Tibial nerve (tissue), 4 donors: Measurements from ENCODE around the gene UTP14A. TPM values are rescaled to one million over a fixed set of nuclear protein-coding genes. Genes with fewer than 3 reads are reported as not detected.

Experiments used
- DNase-seq, 2 donors: peaks; one replicate each; pipeline ENCODE4 v3.0.0-alpha.2; 2019; ENCODE audit warnings: low spot score in 2 of 2
- H3K27ac ChIP-seq, 4 donors: fragments of 200-600 bp; sonication (generic) in 3 of 4; one replicate each; pipeline ENCODE4 v1.5.1; 2017 to 2019; ENCODE audit warnings: mild to moderate bottlenecking in 1 of 4
- H3K27me3 ChIP-seq, 2 donors: fragments of 200-600 bp; sonication (generic) in 1 of 2; one replicate each; pipeline versions ENCODE4 v1.5.1 to v1.6.0; 2017 to 2019
- H3K36me3 ChIP-seq, 3 donors: fragments of 200-600 bp; sonication (generic); one replicate each; pipeline ENCODE4 v1.5.1; 2018 to 2019
- H3K4me1 ChIP-seq, 4 donors: fragments of 200-600 bp; sonication (generic) in 3 of 4; one replicate each; pipeline ENCODE4 v1.5.1; 2017 to 2019
- H3K4me3 ChIP-seq, 4 donors: fragments of 200-600 bp; sonication (generic) in 3 of 4; one replicate each; pipeline ENCODE4 v1.5.1; 2017 to 2019; ENCODE audit warnings: mild to moderate bottlenecking in 1 of 4, moderate library complexity in 1 of 4
- H3K9me3 ChIP-seq, 4 donors: fragments of 200-600 bp; sonication (generic) in 3 of 4; one replicate each; pipeline ENCODE4 v1.5.1; 2017 to 2019
- CTCF ChIP-seq, 5 experiments: fragments of 200-600 bp in 3 of 5; fragments of 450-650 bp in 2 of 5; sonication (generic) in 3 of 5; IDR thresholded peaks; one replicate each; pipeline ENCODE4 v1.5.1; 2016 to 2019; ENCODE audit warnings: antibody characterized with exemption in 5 of 5, mild to moderate bottlenecking in 3 of 5, moderate library complexity in 2 of 5
- EP300 ChIP-seq, 2 donors: sonication (generic); formaldehyde crosslinking; IDR thresholded peaks; one replicate each; pipeline ENCODE4 v1.6.1; 2017; ENCODE audit warnings: antibody characterized with exemption in 2 of 2, mild to moderate bottlenecking in 1 of 2
- POLR2A ChIP-seq, 2 donors: fragments of 450-650 bp; IDR thresholded peaks; one replicate each; pipeline ENCODE4 v1.6.1; 2017; ENCODE audit warnings: antibody characterized with exemption in 2 of 2, mild to moderate bottlenecking in 2 of 2, moderate library complexity in 2 of 2
- WGBS, 2 donors: methylation state at CpG; one replicate each; pipeline ENCODE4 v1.1.5; 2018; 5-methylcytosine and 5-hydroxymethylcytosine counted together
- total RNA-seq, 4 donors: library from RNA; depleted of rRNA; stranded (reverse); fragments of >200 nt; gene quantifications; one replicate each; pipeline ENCODE4 v1.1.0, GENCODE V29; 2016

The UTP14A gene
- total RNA-seq, 4 donors from 2014 or later = 14.9 to 27.6 (median 17.7) TPM

- DNase-seq = no peak
Measured at GRCh38 chrX:129934952-129935351, 29.0 kb downstream of the UTP14A start.

GRCh38 chrX:129938081-129938480, 32.1 kb downstream of the UTP14A start:
- DNase-seq = no peak
- H3K9me3 ChIP-seq = no peaks in the 10 kb centered on the region
- no peak overlapping the region for H3K4me3 ChIP-seq
- no peaks in the 10 kb centered on the region for H3K36me3 ChIP-seq
- TF ChIP-seq POLR2A (IDR thresholded peaks at IDR 0.05) (no peak), EP300 (IDR thresholded peaks at IDR 0.05) (no peak), CTCF (IDR thresholded peaks at IDR 0.05) (no peak)
- WGBS, 2 donors = 48 to 64% methylated on average over 4 of the region's 4 CpGs
- H3K4me1 ChIP-seq = peaks cover 0 to 5% (median 0%) of the 10 kb centered on the region in 4 donors
- H3K27me3 ChIP-seq = no peaks in the 10 kb centered on the region
- no peak overlapping the region for H3K27ac ChIP-seq

More at GRCh38 chrX:129934952-129935351, 29.0 kb downstream of the UTP14A start:
- 78 to 89% methylated on average over 5 of the region's 5 CpGs for WGBS, 2 donors
- TF ChIP-seq CTCF (IDR thresholded peaks at IDR 0.05) = no peak
- TF ChIP-seq POLR2A (IDR thresholded peaks at IDR 0.05) = no peak
- no peak for TF ChIP-seq EP300 (IDR thresholded peaks at IDR 0.05)
- Histone ChIP-seq H3K9me3 (no peaks in the 10 kb centered on the region), H3K4me1 (peaks cover 0 to 5% (median 0%) of the 10 kb centered on the region in 4 donors), H3K4me3 (no peak overlapping the region), H3K27me3 (no peaks in the 10 kb centered on the region), H3K36me3 (no peaks in the 10 kb centered on the region), H3K27ac (no peak overlapping the region)

GRCh38 chrX:129939986-129940385, 34.0 kb downstream of the UTP14A start:
- WGBS, 2 donors = 24 to 56% methylated on average over 4 to 8 of the region's 8 CpGs
- TF ChIP-seq POLR2A (IDR thresholded peaks at IDR 0.05) (no peak), CTCF (IDR thresholded peaks at IDR 0.05) (no peak), EP300 (IDR thresholded peaks at IDR 0.05) (no peak)

GRCh38 chrX:129940721-129941120, 34.8 kb downstream of the UTP14A start:
- H3K9me3 ChIP-seq = no peaks in the 10 kb centered on the region
- no peak for DNase-seq
- H3K36me3 ChIP-seq = no peaks in the 10 kb centered on the region
- 71 to 77% methylated on average over 2 of the region's 2 CpGs for WGBS, 2 donors
- H3K4me1 ChIP-seq = no peaks in the 10 kb centered on the region
- no peak overlapping the region for H3K4me3 ChIP-seq
- no peak for TF ChIP-seq EP300 (IDR thresholded peaks at IDR 0.05)
- no peak for TF ChIP-seq POLR2A (IDR thresholded peaks at IDR 0.05)
- TF ChIP-seq CTCF (IDR thresholded peaks at IDR 0.05) = no peak
- no peak overlapping the region for H3K27ac ChIP-seq
- no peaks in the 10 kb centered on the region for H3K27me3 ChIP-seq

More at GRCh38 chrX:129939986-129940385, 34.0 kb downstream of the UTP14A start:
- Histone ChIP-seq H3K4me3 (no peak overlapping the region), H3K4me1 (no peaks in the 10 kb centered on the region), H3K27ac (no peak overlapping the region), H3K9me3 (no peaks in the 10 kb centered on the region), H3K36me3 (no peaks in the 10 kb centered on the region), H3K27me3 (no peaks in the 10 kb centered on the region)
- no peak for DNase-seq

- TF ChIP-seq CTCF (IDR thresholded peaks at IDR 0.05) (no peak), POLR2A (IDR thresholded peaks at IDR 0.05) (no peak), EP300 (IDR thresholded peaks at IDR 0.05) (no peak)
- WGBS, 2 donors = 88 to 100% methylated on average over 1 of the region's 1 CpG
Measured at GRCh38 chrX:129945131-129945530, 39.2 kb downstream of the UTP14A start.

More at GRCh38 chrX:129945131-129945530, 39.2 kb downstream of the UTP14A start:
- H3K27me3 ChIP-seq = no peaks in the 10 kb centered on the region
- DNase-seq = no peak
- H3K4me1 ChIP-seq = no peaks in the 10 kb centered on the region
- H3K36me3 ChIP-seq = no peaks in the 10 kb centered on the region
- no peaks in the 10 kb centered on the region for H3K9me3 ChIP-seq
- no peak overlapping the region for H3K4me3 ChIP-seq
- H3K27ac ChIP-seq = no peak overlapping the region
